GM21723 (cell line): Measurements from ENCODE around the gene GLDC.
"Not testable (repeated sequence)": the region's sequence is repeated elsewhere in the genome, so short reads cannot be mapped to it uniquely, and the experiment has no call there.

ENCODE experiments used
- ATAC-seq: cut with Tn5 transposase; IDR thresholded peaks from one replicate; pipeline ENCODE4 v1.9.1; 2021; ENCODE audit warnings: mild to moderate bottlenecking, moderate library complexity; ENCODE audit not compliant: unreplicated experiment

GLDC gene

DNA sequence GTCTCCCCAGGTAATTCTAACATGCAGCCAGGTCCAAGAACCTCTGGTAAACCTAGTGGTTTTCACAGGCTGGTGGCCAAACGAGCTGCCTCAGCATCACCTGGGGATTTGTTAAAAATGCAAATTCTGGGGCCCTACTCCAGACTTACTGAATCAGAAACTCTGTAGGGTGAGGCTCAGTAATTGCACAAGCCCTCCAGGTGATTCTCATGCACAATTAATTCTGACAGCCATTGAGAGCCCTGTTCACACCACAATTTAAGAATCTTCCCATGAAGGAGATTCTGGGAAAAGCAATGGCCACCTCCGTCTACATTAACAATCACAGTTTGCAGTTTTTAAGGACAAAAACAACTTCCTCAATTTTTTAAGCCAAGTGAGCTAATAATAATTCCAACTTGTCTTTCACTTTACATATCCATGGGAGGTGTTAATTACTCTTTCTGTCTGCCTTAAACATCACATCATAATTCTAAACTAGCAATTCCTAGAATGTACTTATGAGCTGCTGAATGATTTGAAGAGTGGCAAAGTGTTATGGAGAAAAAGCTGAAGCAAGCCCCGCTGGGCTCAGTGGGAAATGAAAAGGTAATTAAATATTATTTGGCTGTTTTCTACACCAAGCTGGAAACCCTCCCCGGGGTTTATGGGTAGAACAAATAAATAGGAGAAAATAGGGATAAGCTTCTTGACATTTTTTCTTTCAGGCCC, 70.0 kb downstream of the GLDC start:
- peak; percentile 86 for ATAC-seq

DNA sequence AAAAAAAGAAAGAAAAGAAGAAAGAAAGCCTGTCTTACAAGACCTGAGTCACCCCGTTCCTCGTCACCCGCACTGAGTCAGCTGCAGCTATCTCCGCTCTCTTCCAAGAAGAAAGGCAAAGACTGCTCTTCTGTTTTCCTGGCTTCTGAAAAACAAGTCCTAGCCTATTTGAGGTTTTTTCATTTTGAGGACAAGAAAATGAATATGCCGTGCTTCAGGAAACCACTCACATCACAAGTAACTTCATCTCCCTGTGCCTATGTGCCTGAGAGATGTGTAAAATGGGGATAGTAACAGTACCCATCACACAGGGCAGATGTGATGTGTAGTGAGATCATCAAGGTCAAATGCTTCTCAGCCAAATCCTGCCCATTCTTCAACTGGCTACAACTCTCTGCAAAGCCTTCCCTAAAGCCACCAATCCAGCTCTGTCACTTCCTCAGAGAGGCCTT, 78.4 kb downstream of the GLDC start:
- no peak for ATAC-seq

DNA sequence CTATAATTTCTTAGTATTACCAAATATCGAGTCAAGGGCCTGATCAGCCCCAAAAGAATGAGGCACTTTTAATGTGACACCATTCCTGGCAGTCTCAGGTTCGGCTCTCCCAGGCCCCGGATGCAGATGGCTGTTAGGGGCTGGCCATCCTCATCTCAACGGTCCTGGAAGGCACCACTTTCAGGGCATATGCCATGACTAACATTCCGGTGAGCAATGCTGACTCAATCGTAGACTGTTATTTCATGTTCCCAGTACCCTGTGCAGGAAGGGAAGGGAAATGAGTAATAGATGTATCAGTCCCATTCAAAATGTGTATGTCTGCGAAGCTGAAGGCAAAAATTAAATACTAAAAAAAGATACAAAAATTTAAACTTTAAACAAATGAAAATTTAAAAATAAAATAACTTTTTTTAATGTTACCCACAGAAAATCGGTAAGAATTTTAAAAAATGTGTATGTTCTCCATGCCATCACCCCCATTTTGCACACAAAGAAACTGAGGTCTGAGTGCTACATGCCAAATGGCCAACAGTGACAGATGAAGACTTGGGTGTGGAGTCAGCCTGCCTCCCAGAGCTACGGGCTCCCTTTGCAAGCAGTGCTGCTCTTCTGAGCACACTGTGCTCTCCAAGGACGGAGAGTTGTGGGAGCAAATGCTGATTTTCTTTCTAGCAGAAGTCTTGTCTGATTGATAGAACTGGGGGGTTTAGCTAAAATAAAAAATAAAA, 79.0 kb downstream of the GLDC start:
- ATAC-seq: no peak

DNA sequence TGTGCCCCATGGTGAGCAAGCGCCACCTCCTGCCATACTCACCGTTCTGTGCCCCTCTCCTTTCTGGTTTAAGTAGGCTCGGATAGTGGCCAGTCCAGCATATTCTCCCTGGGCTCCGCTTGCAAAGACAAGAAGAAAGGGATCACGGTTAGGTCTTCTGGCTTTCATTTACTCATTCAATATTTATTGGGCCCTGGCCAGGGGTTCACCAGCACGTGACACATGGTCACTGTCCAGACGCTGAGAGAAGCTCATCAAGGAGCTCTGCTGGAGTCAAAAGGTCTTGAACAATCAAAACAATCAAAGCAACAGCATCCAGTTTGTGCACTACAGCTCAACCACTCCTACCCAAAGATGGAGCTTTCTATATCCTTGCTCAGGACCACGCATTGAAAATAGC, 80.2 kb downstream of the GLDC start:
- ATAC-seq: no peak

DNA sequence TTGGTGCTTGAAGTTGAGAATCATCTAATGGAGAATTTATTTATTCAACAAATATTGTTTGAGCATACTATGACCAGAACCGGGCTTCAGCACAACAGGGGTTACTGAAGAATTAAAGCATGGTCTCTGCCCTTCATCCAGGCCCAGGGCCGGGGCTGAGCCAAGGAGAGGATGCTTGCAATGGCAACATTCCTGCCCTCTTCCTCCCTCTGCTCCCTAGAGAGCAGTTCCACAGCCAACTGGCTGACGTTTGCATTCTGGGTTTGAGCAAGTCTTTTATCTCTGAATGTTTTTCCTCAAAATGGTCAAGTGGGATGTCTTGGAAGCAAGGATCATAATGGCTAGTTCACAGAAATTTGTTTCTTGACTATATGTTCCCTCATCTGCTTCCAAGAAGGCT, 80.7 kb downstream of the GLDC start:
- ATAC-seq: no peak

DNA sequence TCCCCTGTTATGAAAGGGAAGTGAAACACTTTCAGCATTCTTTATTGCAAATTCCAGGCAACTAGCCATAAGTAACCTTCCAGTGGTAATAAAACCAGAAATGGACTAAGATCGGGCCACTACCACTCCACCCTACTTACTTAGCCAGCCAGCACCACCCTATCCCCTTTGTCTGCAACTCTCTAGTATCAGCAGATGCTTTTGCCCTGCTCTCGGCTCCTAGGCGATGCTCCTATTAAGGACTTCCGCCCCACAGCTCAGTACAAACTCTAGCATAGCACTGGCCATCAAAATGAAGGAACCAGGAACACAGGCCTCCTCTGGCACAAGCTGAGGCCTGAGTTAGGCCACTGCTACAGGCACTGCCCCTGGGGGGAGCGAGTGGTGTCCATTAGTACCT, 81.2 kb downstream of the GLDC start:
- ATAC-seq: no peak

DNA sequence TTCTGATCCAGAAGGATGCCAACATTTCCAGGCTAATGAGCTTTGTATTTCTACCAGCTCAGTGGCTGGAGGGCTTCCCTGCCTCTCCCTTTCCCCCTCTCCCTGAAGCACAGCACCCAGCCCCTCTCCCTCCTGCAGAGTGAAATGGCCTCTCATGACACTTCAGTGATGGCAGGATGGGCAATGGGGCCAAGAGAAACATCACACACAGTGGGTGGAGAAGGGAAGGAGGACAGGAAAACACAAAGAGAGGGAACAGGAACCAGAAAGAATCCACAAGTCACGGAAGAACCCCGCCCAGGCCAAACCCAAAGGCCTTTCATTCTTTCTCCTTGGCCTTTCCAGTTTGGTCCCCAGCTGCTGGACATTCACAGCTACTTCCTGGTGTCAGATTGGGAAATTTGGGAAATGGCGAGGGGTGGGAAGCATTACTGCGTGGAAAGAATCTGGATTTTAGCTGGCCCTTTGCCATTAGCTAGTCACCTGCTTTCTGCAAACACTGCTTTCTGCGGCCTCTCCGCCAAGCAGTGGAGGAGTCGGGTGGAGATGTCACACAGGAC, 82.6 kb downstream of the GLDC start:
- ATAC-seq: no peak

DNA sequence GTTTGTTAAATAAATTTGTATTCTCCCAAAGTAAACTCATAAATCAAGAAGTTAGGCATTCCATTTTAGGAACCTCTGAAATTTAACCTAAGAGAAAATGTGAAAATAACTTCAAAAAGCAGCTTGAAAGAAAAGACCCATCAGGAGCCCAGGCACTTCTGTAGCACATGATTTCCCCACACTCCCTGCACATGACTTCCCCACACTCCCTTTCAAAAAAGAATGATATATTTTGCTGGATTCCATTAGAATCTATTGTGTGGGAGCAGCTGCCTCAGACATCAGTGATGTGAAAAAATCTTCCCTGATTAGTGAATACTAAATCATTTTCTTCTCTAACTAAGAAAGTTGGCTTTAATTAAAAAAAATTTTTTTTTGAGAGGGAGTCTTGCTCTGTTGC, 83.3 kb downstream of the GLDC start:
- ATAC-seq: no peak

DNA sequence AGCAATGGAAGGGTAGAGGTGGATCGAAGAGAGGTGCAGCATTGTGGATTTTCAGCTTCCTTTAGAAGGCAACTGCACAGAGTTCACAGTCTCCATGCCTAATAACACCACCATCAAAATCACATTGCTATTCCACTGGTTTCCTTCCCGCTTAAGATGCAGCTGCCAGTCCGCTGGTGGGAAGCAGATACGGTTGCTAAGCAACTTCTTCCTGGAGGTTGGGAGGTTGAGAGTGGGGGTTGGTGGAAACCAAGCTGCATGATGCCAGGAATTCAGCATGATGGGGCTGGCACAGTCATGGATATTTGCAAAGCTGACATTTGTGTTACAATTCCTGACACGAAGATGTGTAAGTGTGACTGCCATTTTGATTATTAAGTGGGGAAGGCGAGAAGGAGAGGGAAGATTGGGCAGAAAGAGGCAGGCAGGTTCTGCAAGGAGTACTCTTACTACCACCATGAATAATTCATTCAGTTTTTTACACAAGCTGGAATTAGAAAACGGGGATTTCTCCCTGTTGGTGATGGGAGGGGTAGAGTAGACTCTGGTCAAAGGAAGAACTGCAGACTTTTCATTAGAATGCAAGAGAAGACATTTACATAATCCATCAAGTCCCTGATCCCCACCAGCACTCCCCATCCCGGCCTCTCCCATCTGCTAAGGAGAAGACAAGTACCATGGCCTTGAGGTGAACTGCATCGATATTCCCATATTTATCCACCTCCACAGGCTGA, 87.5 kb downstream of the GLDC start:
- ATAC-seq: no peak

DNA sequence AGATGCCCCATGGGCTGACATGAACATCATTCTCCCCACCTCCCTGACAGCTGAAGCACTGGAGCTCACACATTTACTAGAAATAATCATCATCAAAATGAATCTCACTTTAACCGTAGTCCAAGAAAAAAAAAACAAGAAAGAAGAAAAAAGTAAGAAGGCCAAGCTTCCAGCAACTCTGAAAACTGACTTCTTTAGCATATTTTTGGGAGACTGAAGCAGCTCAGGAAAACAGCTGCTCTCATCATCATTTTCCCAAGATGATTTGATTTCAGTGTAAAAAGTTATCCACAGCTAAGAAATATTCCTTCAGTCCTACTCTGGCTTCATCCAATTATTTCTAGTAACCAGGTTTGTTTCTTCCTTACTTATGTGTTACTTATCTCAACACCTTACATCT, 91.7 kb downstream of the GLDC start:
- no peak for ATAC-seq

DNA sequence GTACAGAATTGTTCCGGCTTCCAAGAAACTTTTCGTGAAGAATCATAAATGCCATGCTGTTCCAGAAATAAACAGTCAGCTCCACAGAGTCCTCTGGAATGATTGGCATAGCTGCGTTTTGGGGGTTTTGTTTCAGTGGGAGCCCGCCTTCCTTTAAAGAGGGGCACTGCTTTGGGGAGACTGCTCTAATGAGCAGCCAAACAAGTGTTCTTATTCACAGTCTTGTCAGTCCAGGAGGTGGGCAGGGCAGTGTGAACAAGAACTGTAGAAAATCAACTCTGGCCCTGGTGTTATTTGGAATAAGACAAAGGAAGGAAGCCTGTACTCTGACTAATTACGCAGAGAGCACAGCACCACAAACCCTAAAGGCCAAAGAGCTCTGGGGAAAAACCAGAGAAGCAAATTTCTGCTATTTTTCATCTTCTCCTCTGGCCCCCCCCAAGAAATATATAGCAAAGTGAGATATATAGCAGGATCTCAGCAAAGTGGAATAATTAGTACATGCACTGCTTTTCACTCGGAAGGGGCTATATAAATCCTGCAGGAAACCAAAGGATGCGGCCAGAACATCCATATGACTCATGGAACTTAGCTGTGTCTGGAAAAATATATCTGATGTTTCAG, 92.9 kb downstream of the GLDC start:
- no peak for ATAC-seq

DNA sequence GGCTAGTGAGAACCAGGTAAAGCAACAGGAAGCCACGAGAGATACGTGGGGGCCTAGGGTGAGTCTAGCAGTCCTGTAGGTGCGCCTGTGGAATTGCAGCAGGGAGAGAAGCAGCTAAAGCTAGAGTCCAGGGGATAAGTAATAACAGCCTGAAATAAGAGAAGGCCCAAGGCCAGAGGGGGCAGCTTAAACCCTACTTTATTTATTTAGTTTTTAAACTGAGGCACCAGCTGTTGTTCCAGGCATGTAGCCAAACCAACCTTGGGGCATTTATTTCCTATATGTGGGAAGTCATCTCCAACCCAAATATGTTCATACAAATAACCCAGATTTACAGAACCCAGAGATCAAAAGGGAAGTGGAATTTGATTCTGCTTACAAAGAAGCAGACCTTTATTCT, 93.5 kb downstream of the GLDC start:
- no peak for ATAC-seq

DNA sequence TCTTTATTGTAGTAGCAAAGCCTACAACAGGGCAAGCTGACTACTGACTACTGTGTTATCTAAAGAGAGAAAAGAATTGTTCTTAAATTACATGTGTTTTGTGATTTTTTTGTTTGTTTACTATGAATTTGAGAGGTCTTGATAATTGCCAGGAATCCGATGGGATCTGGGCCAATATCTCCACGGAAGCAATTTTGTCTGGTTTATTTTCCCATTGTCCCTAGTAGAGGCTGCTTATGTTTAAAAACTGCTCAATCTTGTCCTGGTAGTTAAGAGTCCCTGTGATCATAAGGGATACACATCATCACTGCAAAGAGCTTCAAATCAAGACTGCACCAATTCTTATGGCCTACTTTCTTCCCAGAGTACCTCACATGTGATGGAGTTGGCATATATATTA, 94.4 kb downstream of the GLDC start:
- ATAC-seq: no peak

DNA sequence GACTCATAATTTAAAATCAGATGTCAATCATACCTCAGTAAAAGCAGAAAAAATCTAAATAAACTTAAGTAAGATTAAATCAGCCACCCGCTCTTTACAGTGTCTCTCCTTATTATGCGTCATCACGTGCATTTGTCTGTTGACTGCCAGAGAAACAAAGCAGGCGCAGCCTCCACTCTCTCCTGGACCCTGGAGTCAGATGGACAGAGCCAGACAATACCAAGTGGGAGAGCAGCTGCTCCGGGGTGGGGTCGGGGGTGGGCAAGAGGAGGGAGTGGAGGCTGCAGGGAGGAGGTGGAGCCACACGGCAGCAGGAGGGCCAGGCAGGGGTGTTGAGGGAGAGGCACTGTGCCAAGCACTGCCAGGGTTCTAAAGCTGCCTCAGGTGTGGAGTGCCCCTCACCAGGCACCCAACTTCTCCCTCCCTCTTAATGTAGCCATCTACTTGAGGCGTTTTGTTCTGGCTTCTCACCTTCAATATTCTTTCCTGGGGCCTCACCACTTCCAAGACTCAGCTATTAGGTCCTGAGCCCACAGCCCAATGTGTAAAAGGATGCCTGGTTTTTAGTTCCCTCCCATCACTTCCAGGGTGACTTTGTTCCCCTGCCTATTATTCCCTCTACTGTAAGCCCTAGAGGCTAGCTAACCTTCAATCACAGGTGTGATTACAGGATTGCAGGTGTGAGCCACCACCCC, 96.3 kb downstream of the GLDC start:
- ATAC-seq: no peak

DNA sequence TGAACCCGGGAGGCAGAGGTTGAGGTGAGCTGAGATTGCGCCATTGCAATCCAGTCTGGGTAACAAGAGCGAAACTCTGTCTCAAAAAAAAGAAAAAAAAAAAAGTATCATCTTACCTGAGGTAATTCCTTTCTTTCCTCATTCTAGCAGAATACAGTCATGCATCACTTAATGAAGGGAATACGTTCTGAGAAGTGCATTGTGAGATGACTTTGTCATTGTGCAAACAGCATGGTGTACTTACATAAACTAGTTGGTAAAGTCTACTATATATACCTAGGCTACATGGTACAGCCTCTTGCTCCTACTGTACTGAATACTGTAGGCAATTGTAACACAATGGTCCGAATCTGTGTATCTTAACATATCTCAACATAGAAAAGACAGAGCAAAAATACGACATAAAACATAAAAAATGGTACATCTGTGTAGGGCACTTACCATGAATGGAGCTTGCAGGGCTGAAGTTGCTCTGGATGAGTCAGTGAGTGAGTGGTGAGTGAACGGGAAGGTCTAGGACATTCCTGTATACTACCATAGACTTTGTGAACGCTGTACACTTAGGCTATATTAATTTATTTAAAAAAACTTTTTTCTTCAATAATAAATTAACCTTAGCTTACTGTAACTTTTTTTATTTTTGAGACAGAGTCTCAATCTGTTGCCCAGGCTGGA, 100.4 kb downstream of the GLDC start:
- no peak for ATAC-seq

DNA sequence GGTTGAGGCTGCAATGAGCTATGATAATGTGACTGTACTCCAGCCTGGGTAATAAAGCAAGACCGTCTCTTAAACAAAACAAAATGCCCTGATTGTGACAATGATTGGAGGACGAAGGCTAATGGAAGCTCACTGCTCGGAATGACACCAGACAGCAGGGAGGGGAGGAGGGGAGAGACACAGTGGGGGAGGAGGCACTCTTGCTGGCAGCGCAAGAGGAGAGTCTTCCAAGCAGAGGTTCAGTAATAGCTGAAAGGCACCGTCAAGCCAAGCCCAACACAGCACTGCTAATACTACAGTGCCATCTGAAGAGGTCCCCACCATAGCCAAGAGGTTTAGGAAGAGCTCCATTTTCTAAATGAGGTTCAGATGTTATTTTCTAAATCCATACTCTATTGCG, 102.3 kb downstream of the GLDC start:
- ATAC-seq: no peak

DNA sequence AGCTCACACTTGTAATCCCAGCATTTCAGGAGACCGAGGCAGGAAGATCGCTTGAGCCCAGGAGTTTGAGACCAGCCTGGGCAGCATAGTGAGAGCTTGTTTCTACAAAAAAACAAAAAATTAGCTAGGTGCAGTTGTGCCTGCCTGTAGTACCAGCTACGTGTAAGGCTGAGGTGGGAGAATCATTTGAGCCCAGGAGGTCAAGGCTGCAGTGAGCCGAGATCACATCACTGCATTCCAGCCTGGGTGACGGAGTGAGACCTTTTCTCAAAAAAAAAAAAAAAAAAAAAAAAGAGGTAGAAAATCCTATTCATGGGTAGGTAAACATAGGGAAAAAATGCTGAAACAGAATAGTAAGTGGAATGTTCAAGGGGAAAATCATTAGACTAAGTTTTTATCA, 102.9 kb downstream of the GLDC start:
- not testable (repeated sequence) for ATAC-seq

DNA sequence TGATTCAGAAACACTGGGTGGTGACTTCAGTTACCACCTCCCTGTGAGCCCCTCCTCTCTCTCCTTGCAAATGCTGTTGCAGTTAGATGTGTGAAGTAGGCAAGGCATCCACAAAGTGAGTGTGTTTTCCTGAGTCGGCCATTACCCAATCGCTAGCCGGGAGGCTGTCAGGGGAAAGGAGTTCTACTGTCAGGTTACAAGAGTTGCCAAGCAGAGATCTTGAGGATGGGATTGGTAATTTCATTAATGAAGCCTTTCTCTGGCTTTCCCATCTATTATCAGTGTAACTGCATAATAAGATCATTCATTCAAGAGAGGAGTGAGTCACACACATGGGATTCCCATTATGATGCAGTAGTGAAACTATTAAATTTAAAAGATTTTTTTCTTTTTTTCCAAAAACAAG, 106.9 kb downstream of the GLDC start:
- ATAC-seq: no peak

DNA sequence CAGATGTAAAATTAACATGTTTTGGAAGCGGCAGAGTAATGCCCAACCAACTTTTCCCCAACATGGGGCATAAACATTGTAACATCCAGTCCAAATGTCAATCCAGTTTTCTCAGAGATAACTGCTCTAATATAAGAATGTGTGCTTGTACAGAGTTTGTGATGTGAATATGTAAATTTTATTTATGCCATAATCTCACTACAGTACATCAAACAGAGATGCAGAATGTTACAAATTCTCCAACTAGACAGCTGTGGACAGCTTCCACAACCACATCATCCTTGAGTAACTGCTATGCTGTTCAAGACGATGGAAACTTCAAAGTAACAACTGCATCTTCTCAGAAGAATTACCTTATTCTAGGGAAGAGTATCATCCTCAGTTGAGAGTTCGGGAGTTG, 109.9 kb downstream of the GLDC start:
- ATAC-seq: no peak
